Type B pancreatic cell (in vitro differentiated cells): ENCODE results near the gene SH3GLB2. TPM values are rescaled to one million over a fixed set of nuclear protein-coding genes. Genes with fewer than 3 reads are reported as not detected.
A peak's percentile ranks its signal among the peaks of the same experiment; 100 is the strongest.

Experiments
- DNase-seq: peaks from one replicate; pipeline ENCODE4 v3.0.0; 2021; ENCODE audit warnings: mixed read lengths; ENCODE audit not compliant: unreplicated experiment; ENCODE audit errors: extremely low spot score
- H3K27ac Mint-ChIP-seq: 2 replicates; pipeline ENCODE4 v1.8.0; 2021; ENCODE audit warnings: mild to moderate bottlenecking, mixed read lengths
- H3K27me3 Mint-ChIP-seq: 2 replicates; pipeline ENCODE4 v1.8.0; 2021; ENCODE audit warnings: mixed read lengths
- H3K36me3 Mint-ChIP-seq: 2 replicates; pipeline ENCODE4 v1.8.0; 2021; ENCODE audit warnings: mixed read lengths
- H3K4me1 Mint-ChIP-seq: one replicate; pipeline ENCODE4 v1.8.0; 2021; ENCODE audit warnings: mixed read lengths; ENCODE audit not compliant: unreplicated experiment
- H3K4me3 Mint-ChIP-seq: 2 replicates; pipeline ENCODE4 v1.8.0; 2021; ENCODE audit warnings: mild to moderate bottlenecking, mixed read lengths
- H3K9me3 Mint-ChIP-seq: 2 replicates; pipeline ENCODE4 v1.8.0; 2021; ENCODE audit warnings: mixed read lengths
- CTCF ChIP-seq: fragments of 200-600 bp; sonication (generic); conservative IDR thresholded peaks from 2 replicates; pipeline ENCODE4 v1.5.0; 2021; ENCODE audit warnings: antibody characterized with exemption, mild to moderate bottlenecking
- total RNA-seq: library from RNA; stranded (reverse); gene quantifications from 2 replicates; pipeline ENCODE4 v1.2.1, GENCODE V29; 2021; ENCODE audit warnings: low replicate concordance

SH3GLB2 gene
- total RNA-seq, 1 donor from 2014 or later: 126 TPM

DNA sequence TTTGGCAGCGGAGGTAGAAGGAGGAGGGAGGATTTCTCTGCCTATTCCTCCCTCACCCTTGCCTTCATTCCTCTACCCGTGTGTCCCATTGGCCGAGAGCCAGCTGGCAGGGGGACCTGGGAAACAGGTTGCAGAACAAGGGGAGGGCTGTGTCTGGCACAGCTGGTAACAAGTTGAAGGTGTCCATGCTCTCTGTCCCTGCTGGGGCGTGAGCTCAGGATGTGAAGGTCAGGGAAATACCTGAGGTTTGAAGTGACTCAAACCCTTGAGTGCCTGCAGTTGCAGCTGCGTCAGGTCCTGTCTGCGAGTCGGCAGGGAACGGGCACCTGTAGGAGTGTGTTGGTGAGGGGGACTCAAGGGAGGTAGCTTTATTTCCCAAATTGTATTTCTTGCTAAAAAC lies 24.5 kb upstream of the SH3GLB2 start:
- Mint-ChIP-seq H3K4me1 (no peaks in the 10 kb centered on the region), H3K27me3 (no peaks in the 10 kb centered on the region), H3K4me3 (no peak overlapping the region), H3K27ac (no peak overlapping the region), H3K36me3 (peaks cover 6% of the 10 kb centered on the region), H3K9me3 (no peaks in the 10 kb centered on the region)
- DNase-seq: no peak
- no peak for TF ChIP-seq CTCF

DNA sequence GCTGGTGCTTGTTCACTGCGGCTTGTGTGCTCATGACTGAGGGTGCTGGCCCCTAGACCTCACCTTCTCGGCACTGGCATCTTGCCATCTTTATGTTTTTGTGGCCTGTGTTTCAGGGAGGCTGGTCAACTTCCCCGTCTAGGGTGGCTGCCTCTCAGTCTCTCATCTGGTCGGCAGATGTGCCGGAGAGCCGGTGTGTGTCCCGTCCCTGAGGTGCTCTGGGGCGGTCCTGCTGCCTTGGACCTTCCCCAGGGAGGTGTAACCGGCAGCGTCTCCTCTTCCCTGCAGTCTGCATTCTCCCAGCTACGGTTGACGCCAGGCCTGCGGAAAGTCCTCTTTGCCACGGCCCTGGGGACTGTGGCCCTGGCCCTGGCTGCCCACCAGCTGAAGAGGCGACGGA lies 13.9 kb upstream of the SH3GLB2 start:
- TF ChIP-seq CTCF: no peak
- H3K4me3 Mint-ChIP-seq: no peak overlapping the region
- H3K27ac Mint-ChIP-seq: no peak overlapping the region
- no peak for DNase-seq
- H3K9me3 Mint-ChIP-seq: no peaks in the 10 kb centered on the region
- H3K36me3 Mint-ChIP-seq: peaks cover 3% of the 10 kb centered on the region
- peaks cover 4% of the 10 kb centered on the region for H3K4me1 Mint-ChIP-seq
- no peaks in the 10 kb centered on the region for H3K27me3 Mint-ChIP-seq

DNA sequence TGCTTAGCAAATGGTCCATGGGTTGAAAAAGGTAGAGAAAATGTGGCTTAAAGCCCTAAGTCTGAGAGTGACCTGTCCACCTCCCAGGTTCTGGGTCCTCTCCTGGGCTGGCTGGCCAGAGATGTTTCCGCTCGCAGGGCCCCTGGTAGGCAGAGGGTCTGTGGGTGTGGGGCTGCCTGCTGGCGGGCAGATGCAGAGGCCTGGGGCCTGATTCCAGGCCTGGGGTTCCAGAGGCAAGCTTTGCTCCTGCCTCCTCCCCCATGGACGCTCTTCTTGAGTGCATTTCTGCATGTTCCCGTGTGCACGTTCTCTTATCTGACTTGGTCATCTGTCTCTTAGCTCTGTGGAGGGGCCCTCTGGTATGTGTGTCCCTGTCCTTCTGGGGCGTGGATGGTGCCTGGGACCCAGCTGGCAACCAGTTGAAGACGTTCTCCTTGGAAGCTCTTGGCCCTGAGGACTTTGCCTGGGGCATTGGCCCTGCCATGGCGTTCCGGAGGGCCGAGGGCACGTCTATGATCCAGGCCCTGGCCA lies 12.0 kb upstream of the SH3GLB2 start:
- no peak for DNase-seq
- Mint-ChIP-seq H3K4me3 (peak overlapping the region; percentile 64), H3K36me3 (peaks cover 3% of the 10 kb centered on the region), H3K27ac (no peak overlapping the region), H3K9me3 (no peaks in the 10 kb centered on the region), H3K27me3 (no peaks in the 10 kb centered on the region), H3K4me1 (peaks cover 13% of the 10 kb centered on the region)
- TF ChIP-seq CTCF: no peak

DNA sequence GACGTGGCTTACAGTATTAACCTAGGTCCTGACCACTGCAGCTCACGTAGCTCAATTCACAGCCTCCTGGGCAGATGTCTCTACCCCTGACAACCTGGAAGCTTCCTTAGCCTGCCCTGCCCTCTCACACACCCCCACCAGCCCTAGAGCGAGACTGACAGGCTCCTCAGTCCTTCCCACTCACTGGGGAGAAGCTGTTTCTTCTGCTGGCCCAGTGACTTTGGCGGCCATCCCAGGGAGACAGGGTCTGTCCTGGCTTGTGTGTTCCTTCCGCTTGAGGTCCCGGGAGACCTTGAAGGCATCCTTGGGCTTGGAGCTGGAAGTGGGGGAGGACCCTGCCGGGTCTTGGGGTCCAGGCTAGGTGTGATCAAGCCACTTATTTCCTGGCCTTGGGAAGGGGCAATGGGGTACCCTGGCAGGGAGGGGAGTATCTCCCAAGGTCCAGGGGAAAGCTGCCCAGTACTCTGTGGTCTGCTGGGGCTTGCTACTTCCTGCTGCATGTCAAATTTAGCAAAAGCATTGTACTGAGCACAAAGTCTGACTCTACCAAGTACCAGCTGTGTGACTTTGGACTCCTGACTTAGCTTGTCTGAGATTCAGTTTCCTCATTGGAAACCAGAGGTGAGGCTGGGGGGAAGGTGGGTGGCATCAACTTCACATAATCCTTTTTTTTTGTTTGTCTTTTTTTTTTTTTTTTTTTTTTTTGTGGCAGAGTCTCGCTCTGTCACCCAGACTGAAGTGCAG lies 10.2 kb upstream of the SH3GLB2 start:
- DNase-seq: no peak
- Mint-ChIP-seq H3K4me3 (peak overlapping the region; percentile 96), H3K36me3 (peaks cover 3% of the 10 kb centered on the region), H3K27me3 (no peaks in the 10 kb centered on the region), H3K9me3 (no peaks in the 10 kb centered on the region), H3K27ac (peak overlapping the region; percentile 26), H3K4me1 (peaks cover 13% of the 10 kb centered on the region)
- no peak for TF ChIP-seq CTCF

DNA sequence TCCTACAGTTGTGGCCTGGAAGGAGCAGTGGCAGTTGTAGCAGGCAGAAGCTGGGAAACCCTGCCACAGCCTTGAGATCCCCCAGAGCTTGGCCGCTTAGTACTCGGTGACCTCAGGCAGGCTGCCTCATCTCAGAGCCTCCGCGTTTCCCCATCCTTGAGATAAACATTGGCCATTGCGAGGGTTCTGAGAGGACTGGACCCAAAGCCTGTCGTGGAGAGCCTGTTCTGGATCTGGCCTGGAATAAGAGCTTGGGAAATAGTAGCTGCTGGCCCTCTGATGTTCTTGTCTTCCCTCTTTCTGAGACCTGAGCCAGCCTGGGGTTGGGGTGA lies 9.6 kb upstream of the SH3GLB2 start:
- no peak for DNase-seq
- peaks cover 3% of the 10 kb centered on the region for H3K36me3 Mint-ChIP-seq
- H3K4me3 Mint-ChIP-seq: peak overlapping the region; percentile 96
- peaks cover 13% of the 10 kb centered on the region for H3K4me1 Mint-ChIP-seq
- TF ChIP-seq CTCF: no peak
- no peaks in the 10 kb centered on the region for H3K27me3 Mint-ChIP-seq
- H3K9me3 Mint-ChIP-seq: no peaks in the 10 kb centered on the region
- H3K27ac Mint-ChIP-seq: no peak overlapping the region
